ENCODE data around the gene PTPRB. TPM values are rescaled to one million over a fixed set of nuclear protein-coding genes. Genes with fewer than 3 reads are reported as not detected.

PTPRB gene
- total RNA-seq, 1 experiment from 2014 or later, result not detected

DNA sequence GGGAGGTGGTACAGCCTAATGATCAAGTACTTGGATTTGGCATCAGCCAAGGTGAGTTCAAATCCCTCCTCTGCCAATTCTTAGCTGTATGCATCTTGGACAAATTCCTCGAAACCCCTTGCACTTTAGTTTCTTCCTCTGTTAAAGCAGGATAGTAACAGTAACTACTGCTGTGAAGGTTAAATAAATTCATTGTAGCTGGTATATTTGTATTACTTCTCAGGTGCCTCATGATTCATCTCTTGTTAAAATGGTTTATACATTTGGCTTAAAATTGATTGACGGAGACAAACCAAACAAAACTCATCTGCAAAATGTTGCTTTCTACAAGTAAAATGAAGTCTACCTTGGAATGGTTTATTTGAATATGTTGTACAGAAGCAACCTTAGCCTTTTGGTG lies 2.3 kb upstream of the PTPRB start:
- DNase-seq, result no peak
- Histone ChIP-seq H3K79me2 (ENCODE audit: low read length) (no peaks in the 10 kb centered on the region), H3K9me2 (replicated peaks; ENCODE audit: insufficient read depth, low read length) (no peaks in the 10 kb centered on the region), H3K4me1 (ENCODE audit: low read length) (no peaks in the 10 kb centered on the region), H3K9me3 (ENCODE audit: low read length) (no peaks in the 10 kb centered on the region), H3K27ac (ENCODE audit: low read length) (no peak overlapping the region), H3K36me3 (ENCODE audit: insufficient read depth, low read length) (no peaks in the 10 kb centered on the region), H3K9ac (ENCODE audit: low read length) (no peak overlapping the region), H4K20me1 (ENCODE audit: insufficient read depth, low read depth, low read length) (no peaks in the 10 kb centered on the region), H3K4me3 (ENCODE audit: low read length) (no peak overlapping the region), H3K4me2 (ENCODE audit: low read depth, low read length, poor library complexity, severe bottlenecking) (no peak overlapping the region), H3K27me3 (ENCODE audit: low read length) (no peaks in the 10 kb centered on the region), H2AFZ (ENCODE audit: low read length) (no peak overlapping the region)

DNA sequence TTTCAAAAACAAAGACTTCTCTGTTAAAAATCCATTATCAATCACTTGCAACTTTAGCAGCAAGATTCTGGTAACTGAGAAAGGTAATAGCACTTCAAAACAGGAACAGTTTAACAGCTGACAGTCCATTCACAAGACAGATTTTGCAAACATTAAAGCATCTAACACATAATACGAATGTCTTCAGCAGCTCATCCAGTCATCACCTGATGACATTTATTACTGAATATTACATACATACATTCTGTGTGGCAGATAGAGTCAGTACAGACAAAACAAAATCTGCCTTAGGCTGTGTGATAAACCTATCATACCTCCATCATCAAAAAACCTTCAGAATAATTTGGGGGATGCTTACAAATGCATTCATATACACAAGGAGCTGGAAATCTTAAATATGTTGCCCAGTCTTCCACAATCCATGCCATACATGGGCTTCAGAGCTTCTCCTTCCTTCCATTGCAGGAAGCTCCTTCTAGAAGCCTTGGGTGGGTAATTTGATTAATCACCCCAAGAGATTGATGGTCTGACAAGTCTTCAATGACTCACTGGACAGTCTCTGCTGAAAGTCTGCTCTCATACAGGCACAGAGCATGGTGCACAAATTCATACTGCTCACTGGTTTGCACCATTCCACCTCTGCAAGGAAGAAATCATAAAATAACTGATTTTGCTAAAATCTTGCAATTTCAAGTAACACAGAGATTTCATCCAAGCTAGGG lies 1.6 kb upstream of the PTPRB start:
- no peak overlapping the region for H3K4me2 ChIP-seq (ENCODE audit: low read depth, low read length, poor library complexity, severe bottlenecking)
- H3K4me3 ChIP-seq (ENCODE audit: low read length), result no peak overlapping the region
- H3K27ac ChIP-seq (ENCODE audit: low read length), result no peak overlapping the region
- no peaks in the 10 kb centered on the region for H3K36me3 ChIP-seq (ENCODE audit: insufficient read depth, low read length)
- H3K9me3 ChIP-seq (ENCODE audit: low read length), result no peaks in the 10 kb centered on the region
- H4K20me1 ChIP-seq (ENCODE audit: insufficient read depth, low read depth, low read length), result no peaks in the 10 kb centered on the region
- no peaks in the 10 kb centered on the region for H3K4me1 ChIP-seq (ENCODE audit: low read length)
- H3K27me3 ChIP-seq (ENCODE audit: low read length), result no peaks in the 10 kb centered on the region
- H3K9me2 ChIP-seq (replicated peaks; ENCODE audit: insufficient read depth, low read length), result no peaks in the 10 kb centered on the region
- no peak for DNase-seq
- no peak overlapping the region for H2AFZ ChIP-seq (ENCODE audit: low read length)
- H3K9ac ChIP-seq (ENCODE audit: low read length), result no peak overlapping the region
- no peaks in the 10 kb centered on the region for H3K79me2 ChIP-seq (ENCODE audit: low read length)

- no peak for DNase-seq
Measured at GRCh38 chr12:70635755-70636154, 1.5 kb downstream of the PTPRB start.

GRCh38 chr12:70628701-70629480 lies 8.3 kb downstream of the PTPRB start:
- Histone ChIP-seq H3K4me1 (ENCODE audit: low read length) (no peaks in the 10 kb centered on the region), H2AFZ (ENCODE audit: low read length) (no peak overlapping the region), H3K79me2 (ENCODE audit: low read length) (no peaks in the 10 kb centered on the region), H3K27me3 (ENCODE audit: low read length) (no peaks in the 10 kb centered on the region), H3K4me2 (ENCODE audit: low read depth, low read length, poor library complexity, severe bottlenecking) (no peak overlapping the region), H3K9me2 (replicated peaks; ENCODE audit: insufficient read depth, low read length) (no peaks in the 10 kb centered on the region), H3K27ac (ENCODE audit: low read length) (no peak overlapping the region), H3K9ac (ENCODE audit: low read length) (no peak overlapping the region), H4K20me1 (ENCODE audit: insufficient read depth, low read depth, low read length) (no peaks in the 10 kb centered on the region), H3K36me3 (ENCODE audit: insufficient read depth, low read length) (no peaks in the 10 kb centered on the region), H3K4me3 (ENCODE audit: low read length) (no peak overlapping the region), H3K9me3 (ENCODE audit: low read length) (no peaks in the 10 kb centered on the region)
- DNase-seq, result no peak

More at GRCh38 chr12:70635755-70636154, 1.5 kb downstream of the PTPRB start:
- Histone ChIP-seq H2AFZ (ENCODE audit: low read length) (no peak overlapping the region), H3K27me3 (ENCODE audit: low read length) (no peaks in the 10 kb centered on the region), H3K79me2 (ENCODE audit: low read length) (no peaks in the 10 kb centered on the region), H3K9me2 (replicated peaks; ENCODE audit: insufficient read depth, low read length) (no peaks in the 10 kb centered on the region), H3K4me1 (ENCODE audit: low read length) (no peaks in the 10 kb centered on the region), H3K27ac (ENCODE audit: low read length) (no peak overlapping the region), H3K4me2 (ENCODE audit: low read depth, low read length, poor library complexity, severe bottlenecking) (no peak overlapping the region), H3K4me3 (ENCODE audit: low read length) (no peak overlapping the region), H3K9ac (ENCODE audit: low read length) (no peak overlapping the region), H4K20me1 (ENCODE audit: insufficient read depth, low read depth, low read length) (no peaks in the 10 kb centered on the region), H3K36me3 (ENCODE audit: insufficient read depth, low read length) (no peaks in the 10 kb centered on the region), H3K9me3 (ENCODE audit: low read length) (no peaks in the 10 kb centered on the region)

DNA sequence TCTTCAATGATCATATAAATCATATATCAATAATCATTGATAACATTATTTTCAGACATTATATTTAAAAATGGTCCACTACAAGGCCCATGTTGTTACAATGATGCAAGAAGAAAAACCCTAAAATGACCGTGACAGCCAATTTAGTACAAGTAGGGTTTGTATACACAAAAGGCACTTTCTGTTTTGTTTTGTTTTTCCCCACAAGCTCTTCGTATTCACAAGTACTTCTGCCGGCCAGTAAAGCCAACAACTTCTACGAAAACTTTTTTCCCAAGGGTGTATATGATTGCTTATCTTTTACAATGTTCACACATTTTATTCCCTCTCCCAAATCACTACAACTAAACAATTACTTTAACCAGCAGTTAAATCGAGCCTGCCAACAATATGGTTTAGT lies 9.6 kb downstream of the PTPRB start:
- no peak for DNase-seq
- no peak overlapping the region for H3K9ac ChIP-seq (ENCODE audit: low read length)
- H3K4me2 ChIP-seq (ENCODE audit: low read depth, low read length, poor library complexity, severe bottlenecking), result no peak overlapping the region
- H2AFZ ChIP-seq (ENCODE audit: low read length), result no peak overlapping the region
- H3K4me3 ChIP-seq (ENCODE audit: low read length), result no peak overlapping the region
- no peaks in the 10 kb centered on the region for H3K4me1 ChIP-seq (ENCODE audit: low read length)
- no peak overlapping the region for H3K27ac ChIP-seq (ENCODE audit: low read length)
- H3K27me3 ChIP-seq (ENCODE audit: low read length), result no peaks in the 10 kb centered on the region
- H3K9me3 ChIP-seq (ENCODE audit: low read length), result no peaks in the 10 kb centered on the region
- no peaks in the 10 kb centered on the region for H3K36me3 ChIP-seq (ENCODE audit: insufficient read depth, low read length)
- H3K9me2 ChIP-seq (replicated peaks; ENCODE audit: insufficient read depth, low read length), result no peaks in the 10 kb centered on the region
- H4K20me1 ChIP-seq (ENCODE audit: insufficient read depth, low read depth, low read length), result no peaks in the 10 kb centered on the region
- no peaks in the 10 kb centered on the region for H3K79me2 ChIP-seq (ENCODE audit: low read length)

GRCh38 chr12:70626180-70626579 lies 11.0 kb downstream of the PTPRB start:
- no peak overlapping the region for H3K9ac ChIP-seq (ENCODE audit: low read length)
- H3K9me2 ChIP-seq (replicated peaks; ENCODE audit: insufficient read depth, low read length), result no peaks in the 10 kb centered on the region
- no peaks in the 10 kb centered on the region for H4K20me1 ChIP-seq (ENCODE audit: insufficient read depth, low read depth, low read length)
- DNase-seq, result no peak
- H3K4me2 ChIP-seq (ENCODE audit: low read depth, low read length, poor library complexity, severe bottlenecking), result no peak overlapping the region
- no peak overlapping the region for H3K4me3 ChIP-seq (ENCODE audit: low read length)
- no peaks in the 10 kb centered on the region for H3K36me3 ChIP-seq (ENCODE audit: insufficient read depth, low read length)
- no peak overlapping the region for H3K27ac ChIP-seq (ENCODE audit: low read length)
- no peaks in the 10 kb centered on the region for H3K79me2 ChIP-seq (ENCODE audit: low read length)
- no peaks in the 10 kb centered on the region for H3K27me3 ChIP-seq (ENCODE audit: low read length)
- no peaks in the 10 kb centered on the region for H3K9me3 ChIP-seq (ENCODE audit: low read length)
- H3K4me1 ChIP-seq (ENCODE audit: low read length), result no peaks in the 10 kb centered on the region
- H2AFZ ChIP-seq (ENCODE audit: low read length), result no peak overlapping the region

GRCh38 chr12:70619471-70620152 lies 17.6 kb downstream of the PTPRB start:
- no peak overlapping the region for H2AFZ ChIP-seq (ENCODE audit: low read length)
- H3K36me3 ChIP-seq (ENCODE audit: insufficient read depth, low read length), result no peaks in the 10 kb centered on the region
- H3K27ac ChIP-seq (ENCODE audit: low read length), result no peak overlapping the region
- H3K9ac ChIP-seq (ENCODE audit: low read length), result no peak overlapping the region
- no peak overlapping the region for H3K4me2 ChIP-seq (ENCODE audit: low read depth, low read length, poor library complexity, severe bottlenecking)
- H3K27me3 ChIP-seq (ENCODE audit: low read length), result no peaks in the 10 kb centered on the region
- no peaks in the 10 kb centered on the region for H3K4me1 ChIP-seq (ENCODE audit: low read length)
- H4K20me1 ChIP-seq (ENCODE audit: insufficient read depth, low read depth, low read length), result no peaks in the 10 kb centered on the region
- DNase-seq, result no peak
- H3K9me2 ChIP-seq (replicated peaks; ENCODE audit: insufficient read depth, low read length), result no peaks in the 10 kb centered on the region
- no peaks in the 10 kb centered on the region for H3K79me2 ChIP-seq (ENCODE audit: low read length)
- H3K9me3 ChIP-seq (ENCODE audit: low read length), result no peaks in the 10 kb centered on the region
- no peak overlapping the region for H3K4me3 ChIP-seq (ENCODE audit: low read length)

DNA sequence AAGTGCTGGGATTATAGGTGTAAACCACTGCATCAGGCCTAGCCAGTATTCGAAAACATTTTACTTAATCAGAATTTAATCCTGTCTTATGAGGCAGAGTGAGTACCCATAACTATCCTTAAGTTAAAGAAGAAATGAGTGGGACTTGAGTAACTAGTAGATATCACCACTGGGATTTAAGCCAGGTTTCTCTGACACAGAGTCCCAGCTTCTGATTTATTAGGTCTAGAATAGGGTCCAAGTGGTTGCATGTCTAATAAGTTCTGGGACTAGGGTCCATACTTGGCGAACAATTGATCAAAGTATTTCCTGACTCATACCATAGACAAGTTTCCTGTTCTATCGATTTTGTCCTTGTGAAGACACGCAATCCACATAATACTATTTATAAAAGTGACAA lies 18.9 kb downstream of the PTPRB start:
- no peaks in the 10 kb centered on the region for H3K9me3 ChIP-seq (ENCODE audit: low read length)
- no peak overlapping the region for H3K4me3 ChIP-seq (ENCODE audit: low read length)
- H2AFZ ChIP-seq (ENCODE audit: low read length), result no peak overlapping the region
- no peaks in the 10 kb centered on the region for H3K36me3 ChIP-seq (ENCODE audit: insufficient read depth, low read length)
- H3K9me2 ChIP-seq (replicated peaks; ENCODE audit: insufficient read depth, low read length), result no peaks in the 10 kb centered on the region
- no peaks in the 10 kb centered on the region for H4K20me1 ChIP-seq (ENCODE audit: insufficient read depth, low read depth, low read length)
- no peak overlapping the region for H3K9ac ChIP-seq (ENCODE audit: low read length)
- H3K27me3 ChIP-seq (ENCODE audit: low read length), result no peaks in the 10 kb centered on the region
- no peak for DNase-seq
- H3K79me2 ChIP-seq (ENCODE audit: low read length), result no peaks in the 10 kb centered on the region
- no peak overlapping the region for H3K4me2 ChIP-seq (ENCODE audit: low read depth, low read length, poor library complexity, severe bottlenecking)
- no peaks in the 10 kb centered on the region for H3K4me1 ChIP-seq (ENCODE audit: low read length)
- H3K27ac ChIP-seq (ENCODE audit: low read length), result no peak overlapping the region

All from Karpas-422 (cell line).